ENCODE results near the gene DAZAP1.

GRCh38 chr19:1475751-1476437, 68.5 kb downstream of the DAZAP1 start:
- no peak for TF ChIP-seq CTCF (IDR thresholded peaks at IDR 0.05)
- no peak for TF ChIP-seq POLR2A (IDR thresholded peaks at IDR 0.05)

All from breast epithelium (tissue), 3 donors.